Stimulated activated CD8-positive, alpha-beta memory T cell treated with anti-CD3 and anti-CD28 coated beads, Interleukin-12 subunit alpha, Interleukin-12 subunit beta, amount 100 ng/mL, for 4 hours (primary cell): ENCODE data around the gene CPNE1.

Experiments
- DNase-seq: peaks from one replicate; pipeline ENCODE4 v3.0.0-alpha.2; 2020; ENCODE audit warnings: low read depth

Gene CPNE1

GRCh38 chr20:35620818-35621559, 43.7 kb downstream of the CPNE1 start:
- DNase-seq, result no peak

DNA sequence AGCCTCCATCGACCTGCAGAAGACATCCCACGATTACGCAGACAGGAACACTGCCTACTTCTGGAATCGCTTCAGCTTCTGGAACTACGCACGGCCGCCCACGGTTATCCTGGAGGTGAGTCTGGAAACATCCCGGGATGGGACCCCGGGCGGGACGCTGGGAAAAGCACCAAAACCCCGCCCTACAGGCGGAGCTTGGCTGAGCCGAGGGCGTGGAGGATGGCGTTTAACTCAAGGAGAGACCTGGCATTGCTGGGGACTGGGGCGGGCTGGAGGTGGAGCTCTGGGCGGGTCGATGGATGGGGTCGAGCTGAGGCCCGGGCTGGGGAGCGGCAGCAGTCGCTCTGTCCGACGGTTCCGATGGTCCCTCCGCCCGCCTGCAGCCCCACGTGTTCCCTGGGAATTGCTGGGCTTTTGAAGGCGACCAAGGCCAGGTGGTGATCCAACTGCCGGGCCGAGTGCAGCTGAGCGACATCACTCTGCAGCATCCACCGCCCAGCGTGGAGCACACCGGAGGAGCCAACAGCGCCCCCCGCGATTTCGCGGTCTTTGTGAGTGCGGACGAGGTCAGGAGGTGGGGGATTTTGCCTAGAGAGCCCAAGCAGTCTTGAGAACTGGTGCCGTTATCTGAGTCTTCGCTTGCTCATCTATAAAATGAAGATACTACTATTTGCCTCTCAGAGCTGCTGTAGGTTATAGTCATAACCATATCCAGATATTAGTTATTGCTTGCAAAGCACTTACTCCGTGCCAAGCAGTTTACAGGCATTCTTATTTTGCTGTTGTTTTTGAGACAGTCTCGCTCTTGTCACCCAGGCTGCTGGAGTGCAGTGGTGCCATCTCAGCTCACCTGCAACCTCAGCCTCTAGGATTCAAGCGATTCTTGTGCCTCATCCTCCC, 45.3 kb downstream of the CPNE1 start:
- DNase-seq, result peak; percentile 52

DNA sequence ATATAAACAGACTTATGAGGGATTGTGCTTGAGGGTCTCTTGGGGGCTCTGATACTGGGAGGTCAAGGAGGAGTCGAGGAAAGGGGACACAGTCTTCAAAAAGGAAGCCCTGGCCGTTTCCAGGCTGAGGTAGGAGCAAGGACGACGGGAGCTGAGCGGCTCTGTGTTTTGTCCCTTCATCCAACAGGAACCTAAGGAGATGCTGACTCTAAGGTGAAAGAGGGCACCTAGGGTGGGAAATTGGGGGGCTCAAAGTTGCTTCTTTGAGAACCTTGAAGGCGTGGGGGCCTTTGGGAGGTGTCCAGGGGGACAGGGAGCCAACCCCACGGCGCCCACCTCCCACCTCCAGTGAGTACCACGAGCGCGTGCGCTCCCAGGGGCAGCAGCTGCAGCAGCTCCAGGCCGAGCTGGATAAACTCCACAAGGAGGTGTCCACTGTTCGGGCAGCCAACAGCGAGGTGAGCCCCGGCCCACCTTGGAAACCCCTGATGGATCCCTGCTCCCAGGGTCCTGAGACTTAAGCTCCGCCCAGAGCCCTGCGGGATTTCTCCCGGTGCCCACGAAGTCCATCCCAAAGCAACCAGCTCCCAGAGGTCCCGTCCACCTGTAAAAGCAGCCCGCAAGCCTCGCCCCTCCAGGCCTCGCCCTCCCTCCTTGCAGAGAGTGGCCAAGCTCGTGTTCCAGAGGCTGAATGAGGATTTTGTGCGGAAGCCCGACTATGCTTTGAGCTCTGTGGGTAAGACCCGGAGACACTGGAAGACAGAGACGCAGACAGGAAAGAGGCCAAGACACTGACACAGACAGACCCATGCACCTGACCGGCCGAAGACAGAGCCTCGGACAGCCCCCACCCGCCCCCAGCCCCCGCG, 46.2 kb downstream of the CPNE1 start:
- no peak for DNase-seq

- no peak for DNase-seq
Measured at GRCh38 chr20:35617397-35618262, 47.1 kb downstream of the CPNE1 start.

GRCh38 chr20:35616465-35617396, 48.0 kb downstream of the CPNE1 start:
- DNase-seq, result no peak

DNA sequence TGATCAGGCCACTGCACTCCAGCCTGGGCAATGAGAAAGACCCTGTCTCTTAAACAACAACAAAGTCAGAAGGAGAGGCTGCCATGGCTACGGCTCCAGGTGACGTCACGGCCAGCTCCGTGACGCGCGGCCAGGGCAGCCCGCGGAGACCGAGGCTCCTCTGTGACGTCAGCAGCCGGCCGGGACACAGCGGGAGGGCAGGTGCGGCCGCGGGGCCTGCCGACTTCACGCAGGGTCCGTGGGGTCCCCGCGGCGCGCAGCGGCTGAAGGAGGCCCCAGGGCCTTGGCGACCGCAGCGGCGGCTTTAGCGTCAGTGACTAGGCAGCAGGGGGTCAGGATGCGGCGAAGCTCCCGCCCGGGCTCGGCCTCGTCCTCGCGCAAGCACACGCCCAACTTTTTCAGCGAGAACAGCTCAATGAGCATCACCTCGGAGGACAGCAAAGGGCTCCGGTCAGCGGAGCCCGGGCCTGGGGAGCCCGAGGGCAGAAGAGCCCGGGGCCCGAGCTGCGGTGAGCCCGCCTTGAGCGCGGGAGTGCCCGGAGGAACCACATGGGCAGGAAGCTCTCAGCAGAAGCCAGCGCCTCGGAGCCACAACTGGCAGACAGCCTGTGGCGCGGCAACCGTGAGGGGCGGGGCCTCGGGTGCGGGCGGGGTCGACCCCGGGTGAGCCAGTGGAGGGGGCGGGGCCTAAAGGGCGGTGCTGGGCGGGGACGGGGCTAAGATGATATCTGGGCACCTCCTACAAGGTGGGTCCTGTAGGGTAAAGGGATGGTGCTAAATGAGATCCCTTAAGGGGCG, 48.8 kb downstream of the CPNE1 start, which contains the start of gene SPAG4:
Gene SPAG4 (plus strand): TSS at position 163 of the 798 bp plus-strand sequence. CDS start 175 bp downstream, at position 338.
- DNase-seq, result peak; percentile 100

- no peak for DNase-seq
Measured at GRCh38 chr20:35611482-35611881, 53.2 kb downstream of the CPNE1 start.

DNA sequence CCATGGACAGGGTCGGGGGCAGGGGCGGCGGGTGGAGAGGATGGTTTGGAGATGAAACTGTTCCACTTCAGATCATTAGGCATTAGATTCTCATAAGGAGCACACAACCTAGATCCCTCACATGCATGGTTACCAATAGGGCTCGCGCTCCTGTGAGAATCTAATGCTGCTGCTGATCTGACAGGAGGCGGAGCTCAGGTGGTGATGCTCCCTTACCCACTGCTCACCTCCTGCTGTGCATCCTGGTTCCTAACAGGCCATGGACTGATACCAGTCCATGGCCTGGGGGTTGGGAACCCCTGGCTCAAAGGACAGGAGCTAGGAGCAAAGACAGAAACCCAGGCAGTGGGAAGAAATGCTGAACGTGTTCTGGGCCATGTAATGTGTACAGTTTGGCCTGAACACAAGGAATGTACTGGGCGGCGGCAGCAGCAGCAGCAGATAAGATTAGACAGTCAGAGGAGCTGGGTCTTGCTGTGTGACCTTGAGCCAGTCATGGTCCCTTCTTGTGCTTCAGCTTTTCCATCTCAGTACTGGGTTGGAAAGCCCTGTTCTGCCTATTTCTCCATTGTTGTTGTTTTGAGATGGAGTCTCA, 53.8 kb downstream of the CPNE1 start:
- DNase-seq, result no peak

- no peak for DNase-seq
Measured at GRCh38 chr20:35607003-35607735, 57.5 kb downstream of the CPNE1 start.

DNA sequence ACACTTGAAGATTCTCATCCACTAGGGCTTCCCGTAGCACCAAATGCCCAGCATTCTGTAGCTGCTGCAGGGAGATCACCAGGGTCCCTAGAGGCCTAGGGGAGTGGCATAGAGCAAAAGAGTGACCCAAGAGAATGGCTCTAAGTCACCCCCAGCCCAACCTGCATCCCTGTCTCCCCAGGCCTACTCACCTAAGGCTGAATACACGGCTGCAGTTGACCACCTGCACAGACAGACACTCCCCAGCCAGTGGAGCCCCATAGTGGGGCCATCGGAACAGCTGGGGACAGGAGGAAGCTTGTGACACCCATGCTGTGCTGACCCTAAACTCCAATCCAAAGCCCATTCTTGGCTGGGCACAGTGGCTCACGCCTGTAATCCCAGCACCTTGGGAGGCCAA, 58.6 kb downstream of the CPNE1 start:
- DNase-seq, result no peak

GRCh38 chr20:35604449-35604747, 60.3 kb downstream of the CPNE1 start:
- no peak for DNase-seq

DNA sequence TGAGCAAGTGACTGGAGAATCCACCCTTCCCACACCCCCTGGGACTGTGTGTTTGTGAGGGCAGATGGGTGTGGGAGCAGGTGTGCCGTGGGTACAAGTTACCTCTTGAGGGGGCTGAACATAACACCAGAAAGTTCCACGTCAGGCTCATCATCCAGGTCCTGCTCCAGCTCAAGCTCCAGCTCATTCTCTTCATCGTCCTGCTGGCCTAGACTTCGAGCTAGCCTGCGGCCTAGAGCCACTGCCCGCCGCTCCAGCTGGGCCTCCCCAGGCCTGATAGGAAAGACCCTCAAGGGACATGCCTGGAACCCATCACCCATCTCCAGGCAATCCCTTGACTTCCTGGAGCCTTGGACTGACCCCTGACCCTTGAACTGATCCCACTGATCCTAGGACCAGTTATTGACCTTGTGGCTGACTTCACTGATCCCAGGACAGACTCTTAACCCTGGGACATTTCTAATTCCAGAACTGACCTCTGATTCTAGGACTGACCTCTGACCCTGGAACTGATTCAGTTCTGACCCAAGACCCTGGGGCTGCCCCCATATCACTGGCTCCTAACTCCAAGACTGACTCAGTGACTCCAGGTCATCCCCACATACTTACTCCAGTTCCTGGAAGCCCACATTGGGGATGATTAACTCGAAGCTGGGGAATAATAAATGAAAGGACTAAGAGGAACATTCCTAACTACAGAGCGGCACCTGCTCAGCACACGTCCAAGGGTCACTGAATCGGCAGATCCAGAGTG, 60.8 kb downstream of the CPNE1 start:
- no peak for DNase-seq

DNA sequence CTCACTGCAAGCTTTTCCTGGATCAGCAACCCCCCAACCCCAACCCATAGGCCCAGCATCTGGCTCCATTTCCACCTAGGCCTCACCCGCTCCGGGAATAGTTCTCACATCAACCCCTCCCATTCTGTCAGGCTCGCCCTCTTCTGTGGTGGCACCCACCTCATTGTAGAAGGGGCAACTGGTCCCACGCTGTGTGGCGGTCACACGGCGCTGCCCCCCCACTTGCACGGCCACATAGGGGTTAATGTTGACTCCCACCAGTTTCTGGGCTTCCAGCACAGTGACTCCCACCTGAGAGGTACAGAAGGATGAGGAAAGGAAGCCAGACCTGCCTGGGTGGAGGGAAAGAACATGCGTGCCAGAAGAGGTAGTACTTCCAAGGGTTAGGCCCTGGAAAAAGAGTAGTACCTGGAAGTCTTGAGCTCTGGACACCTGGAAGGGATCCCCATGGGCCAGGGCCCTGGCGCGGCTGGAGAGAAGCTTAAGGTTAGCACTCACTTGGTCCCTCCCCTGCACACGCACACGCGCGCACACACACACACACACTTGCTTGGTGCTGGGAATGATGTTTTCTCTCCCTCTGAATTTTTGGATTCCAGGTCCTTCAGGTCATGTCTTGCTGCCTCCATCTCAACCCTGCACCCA, 61.7 kb downstream of the CPNE1 start:
- no peak for DNase-seq

DNA sequence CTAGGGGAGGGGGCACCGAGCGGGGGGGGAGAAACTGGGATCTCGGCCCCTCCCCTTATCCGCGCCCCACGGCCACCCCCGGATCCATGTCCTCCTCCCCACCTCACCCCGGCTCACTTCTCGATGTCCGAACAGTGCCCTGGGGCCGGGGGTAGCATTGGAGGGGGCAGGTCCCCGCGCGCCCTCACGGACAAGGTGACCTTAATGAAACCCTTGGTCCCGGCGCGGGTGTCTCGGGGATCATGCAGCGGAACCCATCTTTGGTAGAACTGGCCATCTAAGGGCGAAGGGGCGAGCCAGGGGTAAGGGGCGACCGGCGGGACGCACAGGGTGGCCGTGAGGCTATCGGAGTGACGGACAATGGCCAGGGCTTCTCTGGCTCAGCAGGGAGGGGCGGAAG, 62.7 kb downstream of the CPNE1 start:
- DNase-seq, result no peak

- peak; percentile 63 for DNase-seq
Measured at GRCh38 chr20:35600993-35601973, 63.4 kb downstream of the CPNE1 start.
